HUES6 (cell line): Measurements from ENCODE around the gene HNRNPA0.

ENCODE experiments used
- H3K27ac ChIP-seq: 2 replicates; pipeline ENCODE4 v1.7.0; 2013; ENCODE audit warnings: low read depth, mild to moderate bottlenecking, low read length, inconsistent platforms
- H3K27me3 ChIP-seq: 2 replicates; pipeline ENCODE4 v1.6.1; 2013; ENCODE audit warnings: low read length; ENCODE audit not compliant: control insufficient read depth, insufficient read depth
- H3K36me3 ChIP-seq: 2 replicates; pipeline ENCODE4 v1.6.1; 2013; ENCODE audit warnings: low read length; ENCODE audit not compliant: control insufficient read depth, insufficient read depth
- H3K4me1 ChIP-seq: 2 replicates; pipeline ENCODE4 v1.6.1; 2013; ENCODE audit warnings: low read length; ENCODE audit not compliant: control insufficient read depth, insufficient read depth
- H3K4me3 ChIP-seq: 2 replicates; pipeline ENCODE4 v1.5.1; 2013; ENCODE audit warnings: low read depth, low read length
- H3K9ac ChIP-seq: one replicate; pipeline ENCODE4 v1.6.1; 2013; ENCODE audit warnings: mild to moderate bottlenecking, low read length
- H3K9me3 ChIP-seq: 2 replicates; pipeline ENCODE4 v1.6.1; 2013; ENCODE audit warnings: low read depth, low read length; ENCODE audit not compliant: control insufficient read depth, insufficient read depth

HNRNPA0 gene

GRCh38 chr5:137703565-137703964 is 50.6 kb downstream of the HNRNPA0 start:
- no peaks in the 10 kb centered on the region; the same call in 1 of the 2 replicates for H3K36me3 ChIP-seq
- H3K4me3 ChIP-seq: no peak overlapping the region
- H3K9me3 ChIP-seq: no peaks in the 10 kb centered on the region
- no peaks in the 10 kb centered on the region for H3K4me1 ChIP-seq
- H3K9ac ChIP-seq: no peak overlapping the region
- H3K27ac ChIP-seq: no peak overlapping the region
- no peaks in the 10 kb centered on the region for H3K27me3 ChIP-seq

DNA sequence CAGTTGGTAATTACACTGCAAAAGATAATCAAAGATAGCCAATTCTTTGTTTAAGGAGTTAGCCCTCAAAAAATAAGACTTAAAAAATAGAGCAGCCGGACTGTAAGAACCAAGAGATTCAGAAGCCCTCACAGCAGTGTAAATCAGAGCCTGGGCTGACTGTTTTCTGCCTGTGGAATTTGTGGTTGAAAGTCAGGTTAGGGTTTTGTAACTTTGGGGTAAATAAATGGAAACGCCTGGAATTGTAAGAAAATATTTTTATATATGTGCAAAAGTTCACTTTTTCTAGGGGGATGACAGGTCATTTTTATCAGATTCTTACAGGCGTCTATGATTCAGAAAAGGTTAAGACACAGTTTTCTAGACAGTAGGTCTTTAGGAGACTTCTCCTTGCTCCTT is 53.9 kb downstream of the HNRNPA0 start:
- H3K9me3 ChIP-seq: no peaks in the 10 kb centered on the region
- no peaks in the 10 kb centered on the region for H3K27me3 ChIP-seq
- H3K9ac ChIP-seq: no peak overlapping the region
- H3K4me1 ChIP-seq: no peaks in the 10 kb centered on the region
- H3K36me3 ChIP-seq: peaks cover 10% of the 10 kb centered on the region; the same call in 1 of the 2 replicates
- no peak overlapping the region for H3K27ac ChIP-seq
- H3K4me3 ChIP-seq: no peak overlapping the region

DNA sequence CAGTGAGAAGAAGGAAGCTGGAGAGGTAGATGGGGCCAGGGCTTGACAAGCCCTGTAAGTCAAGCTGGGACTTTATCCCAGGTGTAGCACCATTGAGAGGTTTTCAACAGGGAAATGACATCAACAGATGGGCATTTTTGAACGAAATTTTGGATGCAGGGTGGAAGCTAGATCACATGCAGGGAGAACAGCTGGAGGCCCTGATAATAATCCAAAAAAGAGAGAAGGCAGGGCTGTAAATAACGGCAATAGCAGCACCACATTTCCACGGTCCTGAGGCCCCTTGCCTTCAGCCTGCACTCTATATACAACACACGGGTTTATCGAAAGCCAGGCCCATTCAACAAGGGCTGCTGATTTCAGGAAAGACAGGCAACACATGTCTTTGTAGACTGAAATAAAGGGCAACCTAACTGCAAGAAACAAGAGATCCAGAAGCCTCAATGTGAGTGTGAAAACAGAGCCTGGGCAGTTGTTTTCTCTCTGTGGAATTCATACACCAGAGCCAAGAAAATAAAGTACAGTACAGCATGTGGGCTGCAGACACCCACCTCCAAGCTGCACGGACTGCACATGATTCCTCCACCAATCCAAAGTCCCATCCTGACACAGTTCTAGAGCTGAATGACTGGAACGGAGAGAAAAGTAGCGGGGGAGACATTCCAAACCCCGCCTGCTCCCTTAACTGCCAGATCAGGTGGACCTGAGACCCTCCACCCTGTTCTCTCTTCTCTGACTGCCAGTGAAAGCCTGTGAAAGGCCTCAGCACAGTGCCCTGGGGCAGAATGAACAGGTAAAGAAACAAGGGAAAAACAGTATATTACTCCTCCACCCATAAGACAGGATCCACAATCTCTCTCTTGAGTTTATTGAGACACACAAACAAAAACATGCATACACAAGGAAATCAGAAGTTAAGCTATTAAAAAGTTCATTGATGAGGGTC is 54.6 kb downstream of the HNRNPA0 start:
- peaks cover 10% of the 10 kb centered on the region; the same call in 1 of the 2 replicates for H3K36me3 ChIP-seq
- no peak overlapping the region for H3K4me3 ChIP-seq
- no peaks in the 10 kb centered on the region for H3K4me1 ChIP-seq
- H3K27ac ChIP-seq: no peak overlapping the region
- H3K9ac ChIP-seq: no peak overlapping the region
- no peaks in the 10 kb centered on the region for H3K27me3 ChIP-seq
- H3K9me3 ChIP-seq: no peaks in the 10 kb centered on the region

DNA sequence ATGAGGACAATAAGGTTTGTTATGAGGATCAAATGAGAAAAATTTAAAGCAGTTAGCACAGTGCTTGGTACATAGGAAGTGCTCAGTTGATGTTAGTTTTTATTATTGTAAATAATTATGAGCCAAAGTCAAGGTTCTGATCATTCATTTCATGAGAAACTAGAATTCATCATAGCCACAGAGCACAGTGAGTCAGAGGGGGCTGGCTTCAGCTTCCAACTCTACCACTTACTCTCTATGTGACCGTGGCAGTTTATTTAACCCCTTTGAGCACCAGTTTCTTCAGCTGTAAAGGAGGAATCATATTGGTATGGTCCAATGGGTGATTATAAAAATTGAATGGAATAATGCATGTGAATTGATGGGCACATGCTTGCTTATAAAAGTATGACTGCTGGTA is 57.7 kb downstream of the HNRNPA0 start:
- Histone ChIP-seq H3K27me3 (no peaks in the 10 kb centered on the region), H3K4me1 (no peaks in the 10 kb centered on the region), H3K4me3 (no peak overlapping the region), H3K36me3 (peaks cover 16% of the 10 kb centered on the region; the same call in 1 of the 2 replicates), H3K9ac (no peak overlapping the region), H3K27ac (no peak overlapping the region), H3K9me3 (no peaks in the 10 kb centered on the region)

DNA sequence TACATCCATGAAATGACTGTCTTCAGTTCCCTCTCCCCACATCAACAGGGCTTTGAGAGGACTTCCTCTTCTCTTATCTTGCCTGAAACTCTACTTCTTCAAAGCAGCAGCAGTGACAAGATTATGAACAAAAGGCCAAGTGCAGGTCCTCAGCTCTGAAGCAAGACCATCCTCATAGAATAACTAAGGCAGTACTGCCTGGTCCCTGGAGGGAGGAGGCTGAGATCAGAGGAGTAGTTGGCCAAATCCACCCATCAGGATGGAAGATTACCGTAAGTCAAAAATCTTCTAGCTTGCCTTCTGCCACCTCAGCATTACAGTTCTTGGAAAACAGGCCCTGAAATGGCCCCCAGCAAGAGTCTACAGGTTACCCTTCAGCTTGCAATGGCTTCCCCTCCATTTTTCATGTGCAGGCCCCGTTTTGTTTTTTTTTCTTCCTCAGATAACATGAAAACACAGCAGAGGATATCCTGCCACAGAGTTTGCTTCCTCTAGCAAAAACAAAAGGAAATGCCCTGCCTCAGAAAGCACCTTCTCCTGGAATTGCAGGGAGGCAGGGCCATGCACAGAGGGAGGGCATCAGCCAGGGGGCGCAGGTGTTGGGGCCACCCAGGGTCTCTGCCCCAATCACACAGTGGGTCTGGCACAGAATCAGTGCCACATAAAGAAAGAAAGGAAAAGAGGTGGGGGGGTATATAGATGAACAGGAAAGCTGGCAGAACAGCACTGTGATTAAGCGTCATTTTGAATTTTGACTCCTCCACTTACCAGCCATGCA is 58.3 kb downstream of the HNRNPA0 start:
- H3K9me3 ChIP-seq: no peaks in the 10 kb centered on the region
- no peak overlapping the region for H3K9ac ChIP-seq

More for the DNA sequence above, 58.3 kb downstream of the HNRNPA0 start:
- Histone ChIP-seq H3K4me1 (no peaks in the 10 kb centered on the region), H3K27ac (no peak overlapping the region), H3K27me3 (no peaks in the 10 kb centered on the region), H3K4me3 (no peak overlapping the region), H3K36me3 (peaks cover 16% of the 10 kb centered on the region; the same call in 1 of the 2 replicates)
